GM18517 (cell line): ENCODE measurements around the gene ROBO3.

Experiments used
- ATAC-seq: cut with Tn5 transposase; IDR thresholded peaks from one replicate; pipeline ENCODE4 v1.9.1; 2021; ENCODE audit warnings: mild to moderate bottlenecking, moderate library complexity; ENCODE audit not compliant: unreplicated experiment

ROBO3 gene

DNA sequence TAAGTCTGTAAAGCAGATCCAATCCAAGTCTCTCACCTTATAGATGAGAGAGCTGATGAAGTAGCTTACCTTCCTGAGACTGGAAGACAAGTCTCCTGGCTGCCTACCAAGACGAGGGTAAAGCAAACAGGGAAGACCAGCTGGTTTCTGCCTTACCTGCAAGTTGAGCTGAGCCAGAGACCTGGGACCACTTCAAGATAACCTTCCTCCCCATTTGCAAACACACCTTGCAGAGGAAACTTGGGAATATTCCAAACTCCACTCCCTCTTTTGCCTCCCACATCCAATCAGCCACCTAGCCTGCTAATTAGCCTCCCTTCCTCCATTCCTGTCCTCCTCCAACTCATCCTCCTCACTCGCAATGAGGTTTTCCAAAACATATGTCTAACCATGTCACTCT lies 23.4 kb upstream of the ROBO3 start:
- no peak for ATAC-seq

DNA sequence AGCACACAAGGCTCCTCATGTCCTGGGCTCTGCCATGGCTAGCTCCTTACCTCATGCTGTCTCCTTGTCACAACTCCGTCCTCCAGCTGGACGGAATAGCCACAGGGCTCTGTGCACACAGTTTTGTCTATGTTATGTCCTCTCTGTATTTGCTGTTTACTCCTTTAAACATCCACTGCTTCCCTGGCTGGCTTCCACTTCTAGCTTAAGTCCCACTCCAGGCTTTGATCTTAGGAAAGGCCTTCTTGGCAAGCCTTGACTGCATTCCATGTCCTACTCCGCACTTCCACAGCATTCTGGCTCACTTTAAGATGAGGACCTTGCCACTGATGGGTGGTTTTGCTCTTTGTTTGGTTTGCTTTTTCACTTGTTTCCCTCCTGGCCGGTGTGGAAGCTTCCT lies 22.9 kb upstream of the ROBO3 start:
- ATAC-seq, result no peak

DNA sequence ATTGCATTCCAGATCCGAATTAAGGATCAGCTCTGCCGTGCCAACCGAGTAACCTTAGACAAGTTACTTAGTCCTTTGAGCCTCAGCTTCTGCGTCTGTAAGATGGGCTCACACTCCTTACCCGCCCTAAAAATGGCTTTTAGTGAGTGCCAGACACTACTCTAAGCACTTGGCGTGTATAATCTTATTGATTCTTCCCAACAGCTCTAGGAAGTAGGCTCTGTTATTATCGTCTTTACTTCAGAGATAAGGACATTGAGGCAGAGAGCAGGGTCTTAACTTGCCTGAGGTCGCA lies 21.7 kb upstream of the ROBO3 start:
- ATAC-seq, result no peak

DNA sequence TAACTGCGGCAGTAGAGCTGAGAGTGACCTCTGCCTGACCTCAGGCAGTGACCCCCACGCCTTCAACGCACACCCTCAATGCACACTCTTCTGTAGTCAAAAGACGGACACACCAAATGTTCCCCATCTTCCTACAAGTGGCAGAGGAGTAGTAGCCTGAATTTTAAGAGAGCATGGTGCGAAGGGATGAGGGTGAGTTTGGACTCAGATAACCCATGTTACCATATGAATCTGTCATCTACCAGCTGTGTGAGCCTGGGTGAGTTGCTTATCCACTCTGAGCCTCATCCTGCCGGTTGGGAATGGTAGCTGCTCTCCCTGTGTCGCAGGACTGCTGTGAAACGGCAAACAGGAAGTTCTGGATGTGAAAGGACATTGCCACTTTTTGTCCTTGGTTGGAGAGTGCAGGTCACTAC lies 20.6 kb upstream of the ROBO3 start:
- ATAC-seq, result no peak

DNA sequence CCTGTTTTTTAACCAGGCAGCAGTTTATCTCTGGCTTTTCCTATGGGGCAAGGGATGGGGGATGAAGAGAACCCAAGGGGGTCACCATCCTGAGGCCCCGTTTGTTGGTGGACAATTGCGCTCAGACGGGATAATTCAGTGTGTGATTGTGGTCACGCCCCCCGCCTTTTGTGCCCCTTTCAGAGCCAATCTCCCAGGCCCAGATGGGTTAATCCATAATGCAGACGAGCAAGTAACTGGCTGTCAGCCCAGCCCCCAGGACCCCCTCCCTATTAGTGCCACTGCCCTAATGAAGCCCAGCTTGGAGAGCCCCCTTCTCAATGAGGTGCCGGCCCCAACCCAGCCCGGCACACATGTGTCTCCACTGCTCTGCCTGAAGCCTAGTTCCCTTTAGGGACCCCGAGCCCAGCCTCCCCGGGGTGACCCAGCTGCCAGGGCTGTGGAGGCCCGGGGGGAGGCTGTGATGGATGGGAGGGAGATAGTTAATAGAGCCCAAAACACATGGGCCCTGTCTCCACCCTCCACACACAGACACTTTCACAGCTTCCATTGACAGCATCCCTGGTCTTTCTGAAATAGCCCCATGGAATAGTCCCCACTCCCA lies 19.1 kb upstream of the ROBO3 start:
- ATAC-seq, result no peak

DNA sequence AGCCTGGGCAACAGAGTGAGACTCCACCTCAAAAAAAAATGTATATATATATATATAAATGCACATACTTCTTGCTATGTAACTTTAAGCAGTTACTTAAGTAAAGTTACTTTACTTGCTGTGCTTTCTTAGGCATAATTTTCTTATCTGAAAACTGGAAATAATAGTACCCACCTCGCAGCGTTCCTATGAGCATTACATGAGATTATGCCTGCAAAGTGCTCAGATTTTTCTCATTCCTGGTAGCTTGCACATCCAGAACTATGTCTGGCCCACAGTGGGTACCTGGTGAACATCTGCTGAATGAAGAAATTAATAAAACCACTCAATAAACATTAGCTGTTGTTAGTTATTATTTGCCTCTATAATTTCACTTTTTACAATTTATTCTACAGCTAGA lies 6.1 kb upstream of the ROBO3 start:
- ATAC-seq, result no peak

DNA sequence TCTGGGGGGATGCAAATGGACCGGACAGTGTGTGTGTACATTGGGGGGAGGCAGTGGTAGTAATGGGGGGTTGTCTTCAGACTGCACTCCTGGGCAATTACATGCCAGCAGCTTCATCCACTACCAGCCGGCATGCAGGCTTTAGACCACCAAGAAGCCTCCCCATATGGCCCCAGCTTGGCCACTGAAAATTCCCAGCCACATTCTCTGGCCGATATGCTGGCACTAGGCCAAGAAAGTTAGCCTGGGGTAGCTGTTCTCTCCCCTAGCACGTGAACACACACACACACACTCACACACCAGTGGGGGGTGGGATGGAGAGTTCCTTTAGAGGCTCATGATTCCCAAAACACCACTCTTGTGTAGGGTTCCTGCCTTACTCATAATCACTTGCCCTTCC lies 3.6 kb upstream of the ROBO3 start:
- no peak for ATAC-seq

DNA sequence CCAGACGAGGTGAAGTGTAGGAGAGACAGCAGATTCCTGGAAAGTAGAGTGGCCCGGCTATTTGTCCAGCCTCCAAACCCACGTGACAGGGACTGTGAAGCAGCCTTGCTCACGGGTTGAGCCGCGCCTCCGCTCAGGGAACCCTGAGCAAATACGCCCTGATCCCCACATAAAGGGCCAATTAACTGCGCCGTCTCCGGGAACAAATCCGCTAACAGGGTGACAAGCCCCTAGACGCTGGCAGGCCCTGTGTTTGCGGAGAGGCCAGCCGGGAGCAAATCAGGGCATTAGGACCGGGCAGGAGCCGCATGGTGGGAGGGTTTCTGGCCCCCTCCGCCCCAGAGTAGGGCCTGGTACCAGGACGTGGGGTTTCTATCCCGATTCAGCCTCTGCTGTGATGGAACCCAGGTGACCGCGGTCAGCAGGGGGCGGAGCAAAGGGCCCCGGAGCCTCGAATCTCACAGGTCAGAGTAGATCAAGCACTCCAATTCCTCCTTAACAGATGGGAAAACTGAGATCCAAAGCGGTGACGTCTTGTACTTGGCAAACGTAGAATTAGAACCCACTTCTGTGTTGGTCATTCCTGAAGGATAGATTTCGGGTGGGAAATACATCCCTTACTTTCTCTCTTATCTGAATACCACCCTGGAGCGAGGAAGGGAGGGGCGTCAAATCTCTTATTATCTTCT lies 2.0 kb upstream of the ROBO3 start:
- ATAC-seq, result no peak

DNA sequence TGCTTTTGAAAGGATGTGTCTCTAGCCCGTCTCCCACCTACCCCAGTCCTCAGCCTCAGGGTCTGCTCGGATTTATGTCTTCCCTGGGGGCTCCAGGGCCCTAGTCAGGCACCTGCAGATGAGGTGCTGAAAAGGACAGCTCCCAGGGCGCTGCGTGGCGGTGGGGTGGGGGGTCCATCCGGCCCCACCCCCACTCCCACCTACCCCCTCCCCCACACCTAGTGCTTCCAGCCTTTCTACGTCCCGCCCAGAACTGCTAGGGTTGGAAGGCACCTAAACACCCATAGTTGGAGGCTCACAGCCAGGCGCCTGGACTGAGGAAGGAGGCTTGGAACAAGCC lies 1.4 kb upstream of the ROBO3 start:
- no peak for ATAC-seq

DNA sequence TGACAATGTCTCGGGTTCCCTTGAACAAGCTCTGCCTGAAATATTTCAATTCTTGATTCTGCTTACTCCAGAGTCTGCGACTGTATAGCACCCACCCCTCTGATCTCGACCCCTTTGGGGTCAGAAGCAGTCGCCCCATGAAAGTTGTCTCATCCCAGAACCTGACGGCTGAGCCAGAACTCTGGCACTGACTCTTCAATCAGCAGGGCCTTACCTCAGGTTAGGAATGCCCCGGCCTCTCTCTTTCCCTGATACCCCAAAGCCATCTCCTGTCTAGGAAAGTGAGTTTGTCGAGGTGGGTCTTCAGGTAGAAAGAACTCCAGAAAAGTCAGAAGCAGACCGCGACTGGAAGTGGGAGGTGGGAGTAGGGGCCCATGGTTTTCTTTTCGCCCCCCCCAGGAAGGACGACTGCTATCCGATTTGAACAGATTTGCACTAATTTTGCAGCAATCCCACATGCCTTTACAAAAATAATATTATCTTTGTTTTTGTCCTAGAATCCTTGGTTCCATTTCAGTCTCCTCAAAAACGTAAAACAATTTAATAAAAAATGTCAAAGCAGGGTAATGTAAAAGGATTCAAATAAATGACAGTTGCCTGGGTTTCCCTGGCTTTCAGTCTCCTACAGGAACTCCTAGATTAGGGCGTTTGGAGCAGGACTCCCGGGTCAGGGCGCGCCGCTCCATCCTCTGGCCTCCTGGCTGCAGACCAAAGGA lies 898 bp upstream of the ROBO3 start:
- ATAC-seq, result no peak

DNA sequence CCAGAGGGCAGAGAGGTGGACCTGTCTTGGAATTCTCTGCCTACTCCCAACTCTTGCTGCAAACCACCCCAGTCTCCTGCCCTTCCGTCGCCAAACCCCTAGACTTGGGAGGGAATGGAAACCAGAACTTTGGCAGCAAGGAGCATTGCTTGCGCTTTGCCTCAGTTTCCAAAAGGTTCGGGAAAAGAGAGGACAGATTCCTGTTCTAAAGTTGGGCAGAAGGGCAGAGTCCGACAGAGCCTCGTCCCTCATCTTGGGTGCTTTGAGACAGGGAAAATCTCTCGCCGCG lies 396 bp upstream of the ROBO3 start:
- no peak for ATAC-seq

DNA sequence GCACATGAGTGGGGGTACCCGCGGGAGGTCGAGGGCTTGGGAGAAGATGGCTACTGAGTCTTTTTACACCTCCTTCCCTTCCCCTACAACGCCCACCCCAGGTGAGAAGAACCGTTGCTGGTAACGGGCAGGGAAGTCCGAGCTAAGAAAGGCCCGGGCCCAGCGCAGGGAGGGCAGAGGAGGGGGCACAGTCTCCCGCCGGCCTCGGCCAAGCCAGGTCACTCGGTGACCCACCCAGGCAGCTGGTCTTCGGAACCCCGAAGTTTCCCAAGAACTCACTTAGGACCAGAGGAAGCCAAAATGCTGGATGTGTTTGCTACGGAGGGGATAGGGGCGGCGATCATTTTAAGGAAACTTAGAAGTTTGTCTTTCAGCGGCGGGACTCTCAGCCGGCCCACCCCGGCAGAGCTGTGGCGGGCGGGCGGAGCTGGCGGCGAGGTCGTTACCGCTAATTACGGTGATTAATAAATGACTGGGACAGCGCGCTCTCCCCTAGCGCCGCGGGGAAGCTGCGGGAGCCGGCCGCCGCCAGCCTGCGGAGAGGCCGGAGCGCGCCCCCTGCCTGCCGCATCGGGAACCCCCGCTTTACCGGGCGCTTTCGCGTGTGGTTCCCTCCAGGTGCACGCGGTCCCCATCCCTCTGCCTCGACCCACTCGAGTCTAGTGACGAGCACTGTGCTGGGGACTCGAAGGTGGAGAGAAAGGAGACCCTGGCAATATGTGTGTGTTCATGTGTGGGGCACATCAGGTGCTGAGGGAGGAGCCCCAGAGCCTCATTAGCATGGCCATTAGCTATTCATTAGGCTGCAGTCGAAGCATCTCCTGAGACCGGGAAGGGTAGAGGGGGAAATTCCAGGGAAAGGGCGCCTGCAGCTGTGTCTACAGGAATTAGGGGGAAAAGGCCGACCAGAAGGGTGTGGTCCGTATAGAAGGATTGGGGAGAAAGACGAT lies 945 bp downstream of the ROBO3 start:
- ATAC-seq, result no peak

DNA sequence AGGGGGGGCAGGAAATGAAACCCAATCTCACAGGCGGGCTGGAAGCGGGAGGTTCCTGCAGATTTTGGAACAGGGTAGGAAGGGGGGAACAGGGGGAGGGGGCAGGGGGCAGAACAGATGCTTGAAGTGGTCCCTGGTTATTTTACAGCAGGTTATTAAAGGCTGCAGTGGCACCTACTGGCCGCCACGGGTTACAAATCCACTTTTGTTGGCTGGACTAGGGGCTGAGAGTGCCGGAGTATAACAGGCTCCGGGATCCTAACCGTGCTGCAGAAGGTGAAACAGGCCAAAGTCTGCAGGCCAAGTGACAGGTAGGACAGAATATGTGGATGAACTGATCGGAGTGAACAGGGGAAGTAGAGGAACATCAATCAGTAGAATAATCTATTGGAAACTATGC lies 2.5 kb downstream of the ROBO3 start:
- no peak for ATAC-seq

DNA sequence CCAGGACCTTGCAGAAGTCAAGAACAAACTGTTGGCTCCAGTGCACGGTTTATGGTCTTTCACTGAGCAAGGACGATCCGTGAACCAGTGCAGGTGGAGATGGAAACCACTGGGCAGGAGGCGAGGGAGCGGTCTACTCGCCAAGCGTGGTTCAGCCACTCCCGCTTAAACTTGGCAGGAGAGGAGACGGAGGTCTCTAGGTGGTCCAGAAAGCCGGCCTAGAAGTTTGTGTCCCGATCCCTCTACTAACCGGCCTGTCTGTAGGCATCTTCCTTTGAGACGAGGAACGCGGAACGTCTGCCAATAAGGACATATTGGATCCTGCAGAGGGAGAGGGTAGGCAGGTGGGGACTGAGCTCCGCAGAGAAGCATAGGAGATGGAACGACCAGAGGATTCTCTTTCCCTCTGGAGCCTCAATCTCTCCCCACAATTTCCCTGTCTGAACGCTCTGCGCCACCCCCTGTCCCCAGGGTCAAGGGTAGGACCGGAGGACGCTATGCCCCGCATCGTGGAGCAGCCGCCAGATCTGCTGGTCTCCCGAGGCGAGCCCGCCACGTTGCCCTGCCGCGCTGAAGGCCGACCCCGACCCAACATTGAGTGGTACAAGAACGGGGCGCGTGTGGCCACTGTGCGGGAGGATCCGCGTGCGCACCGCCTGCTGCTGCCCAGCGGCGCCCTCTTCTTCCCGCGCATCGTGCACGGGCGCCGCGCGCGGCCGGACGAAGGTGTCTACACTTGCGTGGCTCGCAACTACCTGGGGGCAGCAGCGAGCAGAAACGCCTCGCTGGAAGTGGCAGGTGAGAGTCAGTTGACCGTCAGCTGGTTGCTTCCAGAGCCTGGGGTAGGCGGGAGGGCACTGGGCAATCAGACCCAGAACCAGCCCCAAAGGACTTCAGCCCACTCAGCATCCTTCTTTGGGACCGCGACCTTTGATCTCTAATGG lies 3.4 kb downstream of the ROBO3 start:
- ATAC-seq, result no peak

DNA sequence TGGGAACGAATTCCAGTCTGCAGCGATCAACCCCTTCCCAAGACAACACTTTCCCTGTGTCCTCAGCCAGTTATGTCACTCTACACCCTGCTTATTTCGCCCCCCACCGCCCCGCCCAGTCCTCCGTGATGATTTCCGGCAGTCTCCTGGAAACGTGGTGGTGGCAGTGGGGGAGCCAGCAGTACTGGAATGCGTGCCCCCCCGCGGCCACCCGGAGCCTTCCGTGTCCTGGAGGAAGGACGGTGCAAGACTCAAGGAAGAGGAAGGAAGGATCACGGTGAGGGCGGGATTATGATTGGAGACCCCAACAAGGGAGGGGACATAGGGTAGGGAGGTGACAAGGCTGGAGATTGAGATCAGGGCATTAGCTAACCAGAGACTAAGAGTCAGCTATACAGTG lies 4.1 kb downstream of the ROBO3 start:
- no peak for ATAC-seq

DNA sequence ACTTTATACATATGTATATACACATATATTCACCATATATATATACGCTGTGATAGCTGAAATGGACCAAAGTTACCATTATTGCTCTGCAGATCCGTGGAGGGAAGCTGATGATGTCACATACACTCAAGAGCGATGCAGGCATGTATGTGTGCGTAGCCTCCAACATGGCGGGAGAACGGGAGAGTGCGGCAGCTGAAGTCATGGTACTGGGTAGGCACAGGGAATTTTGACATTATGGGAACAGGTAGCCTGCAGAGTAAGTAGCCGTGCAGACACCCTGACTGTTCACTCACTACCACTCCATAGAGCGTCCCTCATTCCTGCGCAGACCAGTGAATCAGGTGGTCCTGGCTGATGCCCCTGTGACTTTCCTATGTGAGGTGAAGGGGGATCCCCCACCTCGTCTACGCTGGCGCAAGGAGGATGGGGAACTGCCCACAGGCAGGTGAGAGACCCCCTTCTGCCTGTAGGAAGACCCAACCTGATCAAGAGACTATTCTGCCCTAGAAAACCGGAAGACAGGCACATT lies 4.7 kb downstream of the ROBO3 start:
- ATAC-seq, result no peak

DNA sequence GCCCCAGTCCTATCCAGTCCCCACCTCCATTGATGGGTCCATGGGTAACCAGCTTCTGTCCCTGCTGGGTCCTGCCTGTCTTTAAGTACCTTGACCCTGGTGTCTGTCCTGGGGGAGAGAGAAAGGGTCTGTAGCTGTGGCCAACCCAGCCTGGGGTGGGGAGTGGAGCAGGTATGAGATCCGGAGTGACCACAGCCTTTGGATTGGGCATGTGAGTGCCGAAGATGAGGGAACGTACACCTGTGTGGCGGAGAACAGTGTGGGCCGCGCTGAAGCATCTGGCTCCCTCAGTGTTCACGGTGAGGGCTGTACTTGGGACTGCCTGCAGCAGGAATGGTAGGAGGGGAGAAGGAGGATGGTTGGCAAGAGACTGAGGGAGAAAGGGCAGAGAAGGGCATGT lies 5.2 kb downstream of the ROBO3 start:
- ATAC-seq, result no peak

DNA sequence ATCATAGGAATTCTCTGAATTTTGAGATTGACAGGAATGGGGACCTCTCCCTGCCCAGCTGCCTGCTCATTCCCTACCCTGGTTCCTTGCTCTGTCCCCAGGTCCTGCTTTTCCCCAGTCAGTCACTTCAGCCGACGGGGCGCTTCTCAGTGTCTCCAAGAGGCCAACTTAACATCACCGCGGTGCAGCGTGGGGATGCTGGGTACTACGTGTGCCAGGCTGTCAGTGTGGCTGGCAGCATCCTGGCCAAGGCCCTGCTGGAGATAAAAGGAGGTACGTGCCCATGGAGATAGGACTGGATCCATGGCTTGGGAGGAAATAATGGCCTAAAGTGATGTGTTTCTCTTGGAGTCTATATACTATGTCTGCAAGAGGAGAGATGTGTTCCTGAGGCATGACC lies 7.0 kb downstream of the ROBO3 start:
- no peak for ATAC-seq

DNA sequence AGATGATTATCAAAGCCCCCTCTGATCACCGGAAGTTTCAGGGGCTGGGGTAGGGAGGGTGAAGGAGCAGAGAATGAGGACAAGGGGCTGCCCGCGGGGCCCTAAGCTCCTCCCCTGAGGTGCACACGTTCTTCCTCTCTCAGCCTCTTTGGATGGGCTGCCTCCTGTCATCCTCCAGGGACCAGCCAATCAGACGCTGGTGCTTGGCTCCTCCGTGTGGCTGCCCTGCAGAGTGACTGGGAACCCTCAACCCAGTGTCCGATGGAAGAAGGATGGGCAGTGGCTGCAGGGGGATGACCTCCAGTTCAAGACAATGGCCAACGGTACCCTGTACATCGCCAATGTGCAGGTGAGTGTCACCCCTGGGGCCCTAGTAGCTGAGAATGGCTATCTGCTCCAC lies 7.5 kb downstream of the ROBO3 start:
- ATAC-seq, result no peak

DNA sequence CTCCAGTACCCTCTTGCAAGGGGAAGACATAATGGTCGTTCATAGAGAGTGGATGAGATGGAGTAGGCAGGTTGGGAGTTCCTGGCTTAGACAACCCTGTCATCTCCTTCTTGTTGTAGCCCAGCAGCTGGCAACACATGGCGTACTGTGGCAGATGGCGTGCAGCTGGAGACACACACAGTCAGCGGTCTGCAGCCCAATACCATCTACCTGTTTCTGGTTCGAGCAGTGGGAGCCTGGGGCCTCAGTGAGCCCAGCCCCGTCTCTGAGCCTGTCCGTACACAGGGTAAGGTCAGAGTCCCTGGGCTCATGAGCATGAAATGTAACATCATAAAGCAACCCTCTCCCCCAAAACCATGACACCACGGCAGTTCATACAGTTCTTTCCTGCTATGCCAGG lies 8.7 kb downstream of the ROBO3 start:
- no peak for ATAC-seq
